ENCODE results near the gene CNTNAP5. TPM values are rescaled to one million over a fixed set of nuclear protein-coding genes. Genes with fewer than 3 reads are reported as not detected.

The CNTNAP5 gene
- total RNA-seq, 1 experiment from 2014 or later = not detected

- in situ Hi-C loops (cut with HindIII; ENCODE audit: low pct_unique_long_range_greater_than_20kb, low sequenced_read_pairs) = no loop called here
- no peak for DNase-seq (ENCODE audit: low read depth)
Measured at GRCh38 chr2:124919296-124919695, 894.2 kb downstream of the CNTNAP5 start.

GRCh38 chr2:124920448-124920847, 895.4 kb downstream of the CNTNAP5 start:
- in situ Hi-C loops (cut with HindIII; ENCODE audit: low pct_unique_long_range_greater_than_20kb, low sequenced_read_pairs) = no loop called here
- DNase-seq (ENCODE audit: low read depth) = peak; percentile 10

GRCh38 chr2:124921191-124921590, 896.1 kb downstream of the CNTNAP5 start:
- DNase-seq (ENCODE audit: low read depth) = no peak
- in situ Hi-C loops (cut with HindIII; ENCODE audit: low pct_unique_long_range_greater_than_20kb, low sequenced_read_pairs) = no loop called here

- in situ Hi-C loops (cut with HindIII; ENCODE audit: low pct_unique_long_range_greater_than_20kb, low sequenced_read_pairs) = no loop called here
- DNase-seq (ENCODE audit: low read depth) = no peak
Measured at GRCh38 chr2:124923097-124923496, 898.0 kb downstream of the CNTNAP5 start.

GRCh38 chr2:124933883-124934282, 908.8 kb downstream of the CNTNAP5 start:
- DNase-seq (ENCODE audit: low read depth) = no peak
- in situ Hi-C loops (cut with HindIII; ENCODE audit: low pct_unique_long_range_greater_than_20kb, low sequenced_read_pairs) = no loop called here

GRCh38 chr2:124953921-124954320, 928.8 kb downstream of the CNTNAP5 start:
- DNase-seq (ENCODE audit: low read depth) = no peak
- in situ Hi-C loops (cut with HindIII; ENCODE audit: low pct_unique_long_range_greater_than_20kb, low sequenced_read_pairs) = no loop called here

- in situ Hi-C loops (cut with HindIII; ENCODE audit: low pct_unique_long_range_greater_than_20kb, low sequenced_read_pairs) = no loop called here
- no peak for DNase-seq (ENCODE audit: low read depth)
Measured at GRCh38 chr2:124959581-124959980, 934.5 kb downstream of the CNTNAP5 start.

- DNase-seq (ENCODE audit: low read depth) = no peak
- in situ Hi-C loops (cut with HindIII; ENCODE audit: low pct_unique_long_range_greater_than_20kb, low sequenced_read_pairs) = no loop called here
Measured at GRCh38 chr2:124961132-124961531, 936.0 kb downstream of the CNTNAP5 start.

Data from Caki2 (cell line).